HepG2 (cell line): ENCODE results near the gene PRR5L. TPM values are rescaled to one million over a fixed set of nuclear protein-coding genes. Genes with fewer than 3 reads are reported as not detected.
A peak's percentile ranks its signal among the peaks of the same experiment; 100 is the strongest.

Experiments used
- ATAC-seq: fragments of 200-7000 bp; cut with Tn5 transposase; 3 replicates; pipeline ENCODE4 v1.9.1; 2020; ENCODE audit warnings: mild to moderate bottlenecking, moderate library complexity
- BruUV-seq: library from RNA; stranded (reverse); fragments of 400-500 nt; replicated peaks from 2 replicates; lab custom pipeline; 2021; lab: Mats Ljungman, UMichigan
- CTCF ChIA-PET: fragments of 300-600 bp; formaldehyde crosslinking; extraction: SDS; loops from one replicate; lab custom pipeline; 2021; ENCODE audit warnings: low total read pairs, inconsistent platforms, low intra/inter-chr PET ratio; lab: Yijun Ruan, JAX
- POLR2A ChIA-PET: fragments of 350-600 bp; sonication (Branson Sonifier 250); formaldehyde crosslinking; loops from one replicate; lab custom pipeline; 2020; ENCODE audit warnings: antibody characterized with exemption, inconsistent platforms; lab: Yijun Ruan, JAX
- DNase-seq: peaks from one replicate; pipeline ENCODE4 v3.0.0-alpha.2; 2015; ENCODE audit warnings: low spot score
- FAIRE-seq: peaks from 3 replicates; lab custom pipeline; 2011; peaks lifted over from hg19 to GRCh38; lab: Jason Lieb, UNC
- H2AFZ ChIP-seq: one replicate; pipeline ENCODE4 v1.6.1; 2011; ENCODE audit warnings: low read length, inconsistent platforms
- H3K27ac ChIP-seq: fragments of 300-600 bp; 3 replicates; pipeline ENCODE4 v1.8.0; 2011; ENCODE audit warnings: mixed run types, mild to moderate bottlenecking, mixed read lengths, low read length, inconsistent platforms; ENCODE audit not compliant: insufficient read depth; ENCODE audit errors: extremely low read length
- H3K27me3 ChIP-seq, 2 experiments: fragments of 200-600 bp in 1 of 2; 2 replicates in 1 of 2; 3 replicates in 1 of 2; pipeline versions ENCODE4 v1.6.0 to v1.8.0; 2011; ENCODE audit warnings: low read length in 2 of 2, mild to moderate bottlenecking in 2 of 2, moderate library complexity in 2 of 2, inconsistent platforms in 1 of 2; ENCODE audit not compliant: insufficient read depth in 2 of 2, control insufficient read depth in 1 of 2
- H3K36me3 ChIP-seq, 2 experiments: fragments of 200-600 bp in 1 of 2; replicated peaks in 1 of 2; 2 replicates in 1 of 2; 3 replicates in 1 of 2; pipeline versions ENCODE4 v1.5.1 to v1.8.0; 2011; ENCODE audit warnings: low read length in 2 of 2, inconsistent platforms in 1 of 2; ENCODE audit not compliant: insufficient read depth in 2 of 2, control insufficient read depth in 1 of 2
- H3K4me1 ChIP-seq: 2 replicates; pipeline ENCODE4 v1.5.1; 2012; ENCODE audit warnings: low read length, inconsistent platforms; ENCODE audit not compliant: insufficient read depth
- H3K4me2 ChIP-seq: 2 replicates; pipeline ENCODE4 v1.6.0; 2011; ENCODE audit warnings: low read depth, low read length, inconsistent platforms
- H3K4me3 ChIP-seq, 3 experiments: fragments of 200-600 bp in 1 of 3; sonication (generic), shearing (Covaris generic) in 1 of 3; replicated peaks in 1 of 3; 2 replicates each; pipeline ENCODE4 v1.5.1; 2011 to 2016; ENCODE audit warnings: low read length in 3 of 3, inconsistent platforms in 2 of 3, low read depth in 2 of 3, mild to moderate bottlenecking in 2 of 3, control low read depth in 1 of 3, mixed read lengths in 1 of 3; ENCODE audit not compliant: insufficient read depth in 1 of 3
- H3K79me2 ChIP-seq: one replicate; pipeline ENCODE4 v1.6.1; 2011; ENCODE audit warnings: low read length, inconsistent platforms; ENCODE audit not compliant: insufficient read depth
- H3K9ac ChIP-seq: 2 replicates; pipeline ENCODE4 v1.6.0; 2011; ENCODE audit warnings: mild to moderate bottlenecking, low read depth, low read length, inconsistent platforms; ENCODE audit not compliant: insufficient read depth
- H3K9me3 ChIP-seq: 2 replicates; pipeline ENCODE4 v1.5.1; 2012; ENCODE audit warnings: mild to moderate bottlenecking, low read length
- H4K20me1 ChIP-seq: 2 replicates; pipeline ENCODE4 v1.6.0; 2011; ENCODE audit warnings: inconsistent platforms, mild to moderate bottlenecking, low read length, moderate library complexity; ENCODE audit not compliant: insufficient read depth
- ATF7-NPFF ChIP-seq: sonication (generic); formaldehyde crosslinking; IDR thresholded peaks from 2 replicates; pipeline ENCODE4 v1.8.1; 2023; ENCODE audit warnings: mild to moderate bottlenecking, low read depth, missing genetic modification reagents, moderate library complexity
- EZH2 ChIP-seq: conservative IDR thresholded peaks from 2 replicates; pipeline ENCODE4 v1.6.1; 2012; ENCODE audit warnings: mild to moderate bottlenecking, low read depth, low read length, moderate library complexity
- FOXJ3 ChIP-seq: sonication (generic); formaldehyde crosslinking; IDR thresholded peaks from 2 replicates; pipeline ENCODE4 v1.4.0; 2020; ENCODE audit warnings: missing genetic modification reagents, mild to moderate bottlenecking, borderline replicate concordance
- FOXM1 ChIP-seq: sonication (generic); formaldehyde crosslinking; IDR thresholded peaks from 2 replicates; pipeline ENCODE4 v1.5.0; 2020; ENCODE audit warnings: missing genetic modification reagents
- HIVEP1 ChIP-seq: sonication (generic); formaldehyde crosslinking; IDR thresholded peaks from 2 replicates; pipeline ENCODE4 v1.4.0; 2020; ENCODE audit warnings: mild to moderate bottlenecking, missing genetic modification reagents
- KDM2A ChIP-seq: sonication (generic); formaldehyde crosslinking; IDR thresholded peaks from 2 replicates; pipeline ENCODE4 v1.4.0; 2020; ENCODE audit warnings: low read depth, missing genetic modification reagents, borderline replicate concordance
- RAD21 ChIP-seq: fragments of 450-650 bp; formaldehyde crosslinking; IDR thresholded peaks from 2 replicates; pipeline ENCODE4 v1.5.0; 2020; ENCODE audit warnings: mild to moderate bottlenecking
- RFX3 ChIP-seq: IDR thresholded peaks from 2 replicates; pipeline ENCODE4 v1.6.1; 2016; ENCODE audit warnings: missing biosample characterization, missing genetic modification reagents
- STAG1 ChIP-seq: sonication (generic); formaldehyde crosslinking; IDR thresholded peaks from 2 replicates; pipeline ENCODE4 v1.4.0; 2020; ENCODE audit warnings: missing genetic modification reagents
- ZNF20 ChIP-seq: sonication (generic); formaldehyde crosslinking; IDR thresholded peaks from 2 replicates; pipeline ENCODE4 v1.4.0; 2020; ENCODE audit warnings: mild to moderate bottlenecking, moderate library complexity, missing genetic modification reagents
- ZNF605 ChIP-seq: sonication (generic); formaldehyde crosslinking; IDR thresholded peaks from 2 replicates; pipeline ENCODE4 v1.8.0; 2022; ENCODE audit warnings: mild to moderate bottlenecking, missing genetic modification reagents
- ZNF674 ChIP-seq: sonication (generic); formaldehyde crosslinking; IDR thresholded peaks from 2 replicates; pipeline ENCODE4 v1.5.0; 2020; ENCODE audit warnings: low read depth, mild to moderate bottlenecking, missing genetic modification reagents
- ZNF7 ChIP-seq: IDR thresholded peaks from 2 replicates; pipeline ENCODE4 v1.6.1; 2016; ENCODE audit warnings: missing biosample characterization, missing genetic modification reagents
- ZNF749 ChIP-seq: sonication (generic); formaldehyde crosslinking; IDR thresholded peaks from 2 replicates; pipeline ENCODE4 v1.8.0; 2022; ENCODE audit warnings: mild to moderate bottlenecking, missing genetic modification reagents, moderate library complexity, borderline replicate concordance
- ZSCAN12 ChIP-seq: sonication (generic); formaldehyde crosslinking; IDR thresholded peaks from 2 replicates; pipeline ENCODE4 v1.9.0; 2021; ENCODE audit warnings: mild to moderate bottlenecking, missing genetic modification reagents
- WGBS: methylation state at CpG from one replicate; pipeline ENCODE4 v1.1.6; 2017; ENCODE audit warnings: low lambda C conversion rate; 5-methylcytosine and 5-hydroxymethylcytosine counted together
- in situ Hi-C: cut with HindIII; loops from 2 replicates; pipeline ENCODE4 v1.10.0; 2017; ENCODE audit warnings: low pct_unique_long_range_greater_than_20kb; ENCODE audit not compliant: extremely low pct_ligation_motif_present
- intact Hi-C: fragments of 100-400 bp; cut with micrococcal nuclease; formaldehyde crosslinking; loops from one replicate; pipeline ENCODE4 v1.10.0; 2022; ENCODE audit not compliant: unreplicated experiment
- polyA plus RNA-seq, 8 experiments: library from polyadenylated mRNA; depleted of rRNA in 3 of 8; stranded (reverse) in 7 of 8; unstranded in 1 of 8; fragments of >200 nt; fragmentation: Illumina TruSeq in 4 of 8; extraction: Trizol in 4 of 8; gene quantifications; 2 replicates each; pipeline versions ENCODE4 v1.2.1 to v1.2.3, GENCODE V29; 2011 to 2016; ENCODE audit warnings: low read depth in 4 of 8, missing spikeins in 1 of 8, mixed read lengths in 1 of 8; ENCODE audit not compliant: insufficient read depth in 1 of 8
- total RNA-seq, 5 experiments: library from RNA; depleted of rRNA; stranded (reverse); fragments of >200 nt; fragmentation: Illumina TruSeq; extraction: Trizol; gene quantifications; 2 replicates each; pipeline ENCODE4 v1.2.3, GENCODE V29; 2016; ENCODE audit warnings: low read depth in 1 of 5
- TF ChIP-seq, protein P1 (sequence below), 2 experiments: fragments of 450-650 bp in 1 of 2; sonication (generic) in 1 of 2; formaldehyde crosslinking; IDR thresholded peaks; 2 replicates each; pipeline versions ENCODE4 v1.5.0 to v1.8.0; 2020 to 2022; ENCODE audit warnings: mild to moderate bottlenecking in 1 of 2, missing genetic modification reagents in 1 of 2
- TF ChIP-seq, protein P2 (sequence below): sonication (generic); formaldehyde crosslinking; IDR thresholded peaks from 2 replicates; pipeline ENCODE4 v1.4.0; 2020; ENCODE audit warnings: missing genetic modification reagents, borderline replicate concordance
- TF ChIP-seq, protein P3 (sequence below): sonication (generic); formaldehyde crosslinking; IDR thresholded peaks from 2 replicates; pipeline ENCODE4 v1.5.0; 2020; ENCODE audit warnings: mild to moderate bottlenecking, missing genetic modification reagents

PRR5L gene
- total and polyA plus RNA-seq, 2 of the 13 experiments (the other 11 are each of a cell fraction or from before 2014, with no cell fraction given): 0.16 TPM; not detected in 1

DNA sequence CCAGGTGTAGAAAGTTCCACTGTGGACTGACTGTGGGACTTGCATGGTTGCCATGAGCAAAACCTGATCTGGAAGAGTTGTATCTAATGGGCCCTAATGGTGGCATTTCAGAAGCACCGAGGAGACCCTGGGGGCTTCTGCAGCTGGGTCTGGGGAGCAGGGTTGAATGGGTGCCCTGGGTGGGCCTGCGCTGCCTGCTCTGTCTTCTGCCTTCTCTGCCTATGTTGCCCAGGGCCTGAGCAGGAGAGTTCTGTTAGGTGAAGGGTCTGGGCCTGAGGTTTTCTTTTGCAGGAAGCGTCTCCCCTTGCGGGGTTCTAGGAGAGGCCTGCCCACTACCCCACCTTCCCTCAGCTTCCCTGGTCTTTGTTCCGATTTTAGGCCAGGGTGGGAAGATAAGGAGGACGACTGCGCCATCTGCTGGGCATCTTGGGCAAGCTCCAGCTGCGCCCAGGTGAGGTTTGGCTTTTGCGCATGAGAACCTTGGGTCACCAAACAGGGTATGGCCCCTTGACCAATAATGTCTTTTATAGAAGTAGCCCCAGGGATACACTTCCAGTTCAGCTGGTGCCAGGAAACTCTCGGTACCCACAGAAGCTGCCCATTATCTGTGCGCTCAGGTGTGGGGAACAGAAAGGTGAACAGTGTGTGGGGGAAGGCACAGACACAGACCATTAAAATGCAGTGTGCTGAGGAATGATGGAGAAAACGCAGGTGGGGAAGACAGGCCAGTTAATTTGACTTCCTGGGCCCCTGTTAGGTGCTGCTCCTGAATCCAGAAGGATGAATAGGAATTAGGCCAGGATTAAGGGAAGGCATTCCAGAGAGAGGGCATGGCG, 30.1 kb upstream of the PRR5L start:
- H3K9ac ChIP-seq: no peak overlapping the region
- BruUV-seq: no TSS peak
- CTCF ChIA-PET: interaction anchor here (1.1 to 1.5 kb wide), 3 partner anchors 650 to 778 kb away, joined by 3 to 11 read pairs (median 3); no protein-coding TSS in a partner anchor
- no peak overlapping the region for H3K4me2 ChIP-seq
- H3K27me3 ChIP-seq: peaks cover 0 to 10% of the 10 kb centered on the region in 2 experiments; a peak in 2 of 5 replicates
- no peaks in the 10 kb centered on the region for H3K79me2 ChIP-seq
- no peaks in the 10 kb centered on the region for H4K20me1 ChIP-seq
- no peak overlapping the region for H2AFZ ChIP-seq
- 52% methylated on average over 6 of the region's 13 CpGs for WGBS
- peak; percentile 89 for ATAC-seq
- POLR2A ChIA-PET: no interaction called here
- no peak overlapping the region for H3K4me3 ChIP-seq
- peak; percentile 16 for DNase-seq
- H3K9me3 ChIP-seq: no peaks in the 10 kb centered on the region
- no peaks in the 10 kb centered on the region for H3K4me1 ChIP-seq
- intact Hi-C loops: loop anchor here (1.0 to 5.0 kb wide), 3 partner anchors 211 to 779 kb away; no protein-coding TSS in a partner anchor
- in situ Hi-C loops: loop anchor here (5.0 to 25.0 kb wide), 4 partner anchors 221 to 779 kb away; partner anchors contain the start of gene FJX1
- H3K36me3 ChIP-seq: no peaks in the 10 kb centered on the region
- peak; percentile 18 for FAIRE-seq
- H3K27ac ChIP-seq: no peak overlapping the region
- TF ChIP-seq ZSCAN12 (CRISPR knock-in tag): no peak
- TF ChIP-seq ZNF749 (CRISPR knock-in tag): no peak
- TF ChIP-seq STAG1 (CRISPR knock-in tag): peak; percentile 84
- no peak for TF ChIP-seq EZH2
- no peak for TF ChIP-seq RFX3 (CRISPR knock-in tag)
- TF ChIP-seq, protein P1, sequence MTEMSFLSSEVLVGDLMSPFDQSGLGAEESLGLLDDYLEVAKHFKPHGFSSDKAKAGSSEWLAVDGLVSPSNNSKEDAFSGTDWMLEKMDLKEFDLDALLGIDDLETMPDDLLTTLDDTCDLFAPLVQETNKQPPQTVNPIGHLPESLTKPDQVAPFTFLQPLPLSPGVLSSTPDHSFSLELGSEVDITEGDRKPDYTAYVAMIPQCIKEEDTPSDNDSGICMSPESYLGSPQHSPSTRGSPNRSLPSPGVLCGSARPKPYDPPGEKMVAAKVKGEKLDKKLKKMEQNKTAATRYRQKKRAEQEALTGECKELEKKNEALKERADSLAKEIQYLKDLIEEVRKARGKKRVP (CRISPR knock-in tag; IDR thresholded peaks at IDR 0.05): no peak
- TF ChIP-seq KDM2A (CRISPR knock-in tag): peak; percentile 40; the same call in 1 of the 2 replicates
- no peak for TF ChIP-seq ZNF20 (CRISPR knock-in tag)
- no peak for TF ChIP-seq HIVEP1 (CRISPR knock-in tag)
- TF ChIP-seq ZNF674: no peak
- TF ChIP-seq, protein P2, sequence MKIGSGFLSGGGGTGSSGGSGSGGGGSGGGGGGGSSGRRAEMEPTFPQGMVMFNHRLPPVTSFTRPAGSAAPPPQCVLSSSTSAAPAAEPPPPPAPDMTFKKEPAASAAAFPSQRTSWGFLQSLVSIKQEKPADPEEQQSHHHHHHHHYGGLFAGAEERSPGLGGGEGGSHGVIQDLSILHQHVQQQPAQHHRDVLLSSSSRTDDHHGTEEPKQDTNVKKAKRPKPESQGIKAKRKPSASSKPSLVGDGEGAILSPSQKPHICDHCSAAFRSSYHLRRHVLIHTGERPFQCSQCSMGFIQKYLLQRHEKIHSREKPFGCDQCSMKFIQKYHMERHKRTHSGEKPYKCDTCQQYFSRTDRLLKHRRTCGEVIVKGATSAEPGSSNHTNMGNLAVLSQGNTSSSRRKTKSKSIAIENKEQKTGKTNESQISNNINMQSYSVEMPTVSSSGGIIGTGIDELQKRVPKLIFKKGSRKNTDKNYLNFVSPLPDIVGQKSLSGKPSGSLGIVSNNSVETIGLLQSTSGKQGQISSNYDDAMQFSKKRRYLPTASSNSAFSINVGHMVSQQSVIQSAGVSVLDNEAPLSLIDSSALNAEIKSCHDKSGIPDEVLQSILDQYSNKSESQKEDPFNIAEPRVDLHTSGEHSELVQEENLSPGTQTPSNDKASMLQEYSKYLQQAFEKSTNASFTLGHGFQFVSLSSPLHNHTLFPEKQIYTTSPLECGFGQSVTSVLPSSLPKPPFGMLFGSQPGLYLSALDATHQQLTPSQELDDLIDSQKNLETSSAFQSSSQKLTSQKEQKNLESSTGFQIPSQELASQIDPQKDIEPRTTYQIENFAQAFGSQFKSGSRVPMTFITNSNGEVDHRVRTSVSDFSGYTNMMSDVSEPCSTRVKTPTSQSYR: no peak
- TF ChIP-seq, protein P3, sequence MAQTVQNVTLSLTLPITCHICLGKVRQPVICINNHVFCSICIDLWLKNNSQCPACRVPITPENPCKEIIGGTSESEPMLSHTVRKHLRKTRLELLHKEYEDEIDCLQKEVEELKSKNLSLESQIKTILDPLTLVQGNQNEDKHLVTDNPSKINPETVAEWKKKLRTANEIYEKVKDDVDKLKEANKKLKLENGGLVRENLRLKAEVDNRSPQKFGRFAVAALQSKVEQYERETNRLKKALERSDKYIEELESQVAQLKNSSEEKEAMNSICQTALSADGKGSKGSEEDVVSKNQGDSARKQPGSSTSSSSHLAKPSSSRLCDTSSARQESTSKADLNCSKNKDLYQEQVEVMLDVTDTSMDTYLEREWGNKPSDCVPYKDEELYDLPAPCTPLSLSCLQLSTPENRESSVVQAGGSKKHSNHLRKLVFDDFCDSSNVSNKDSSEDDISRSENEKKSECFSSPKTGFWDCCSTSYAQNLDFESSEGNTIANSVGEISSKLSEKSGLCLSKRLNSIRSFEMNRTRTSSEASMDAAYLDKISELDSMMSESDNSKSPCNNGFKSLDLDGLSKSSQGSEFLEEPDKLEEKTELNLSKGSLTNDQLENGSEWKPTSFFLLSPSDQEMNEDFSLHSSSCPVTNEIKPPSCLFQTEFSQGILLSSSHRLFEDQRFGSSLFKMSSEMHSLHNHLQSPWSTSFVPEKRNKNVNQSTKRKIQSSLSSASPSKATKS (CRISPR knock-in tag): no peak
- TF ChIP-seq ATF7-NPFF: no peak
- TF ChIP-seq ZNF605: no peak
- no peak for TF ChIP-seq FOXM1
- peak; percentile 64 for TF ChIP-seq RAD21 (CRISPR knock-in tag)
- no peak for TF ChIP-seq ZNF7 (CRISPR knock-in tag)
- TF ChIP-seq FOXJ3: no peak
